Measurements from ENCODE around the gene NRARP. TPM values are rescaled to one million over a fixed set of nuclear protein-coding genes. Genes with fewer than 3 reads are reported as not detected.

NRARP gene
- total RNA-seq, 4 donors from 2014 or later = 3.1 to 13.5 (median 3.9) TPM

GRCh38 chr9:137266585-137267453 lies 35.3 kb downstream of the NRARP start:
- Histone ChIP-seq H3K4me1 (peaks cover 0 to 11% (median 3%) of the 10 kb centered on the region in 4 donors), H3K27me3 (no peaks in the 10 kb centered on the region), H3K9me3 (no peaks in the 10 kb centered on the region), H3K4me3 (no peak overlapping the region), H3K36me3 (peaks cover 0 to 93% (median 11%) of the 10 kb centered on the region in 3 donors), H3K27ac (no peak overlapping the region)
- no peak for DNase-seq (ENCODE audit: low spot score in 2 of 2)
- 87 to 93% methylated on average over 30 to 32 of the region's 34 CpGs for WGBS, 2 donors
- no peak for TF ChIP-seq POLR2A (IDR thresholded peaks at IDR 0.05)
- no peak for TF ChIP-seq CTCF (IDR thresholded peaks at IDR 0.05)
- no peak for TF ChIP-seq EP300 (IDR thresholded peaks at IDR 0.05)

GRCh38 chr9:137266162-137266527 lies 35.9 kb downstream of the NRARP start:
- WGBS, 2 donors = 77 to 86% methylated on average over 9 to 10 of the region's 15 CpGs
- no peak for DNase-seq (ENCODE audit: low spot score in 2 of 2)

GRCh38 chr9:137265496-137266161 lies 36.4 kb downstream of the NRARP start:
- H3K36me3 ChIP-seq = peaks cover 0 to 83% (median 11%) of the 10 kb centered on the region in 3 donors
- 90 to 94% methylated on average over 23 to 27 of the region's 29 CpGs for WGBS, 2 donors
- no peak for TF ChIP-seq POLR2A (IDR thresholded peaks at IDR 0.05)
- no peak for TF ChIP-seq EP300 (IDR thresholded peaks at IDR 0.05)
- peaks cover 0 to 11% (median 3%) of the 10 kb centered on the region in 4 donors for H3K4me1 ChIP-seq
- H3K27ac ChIP-seq = no peak overlapping the region
- no peak for DNase-seq (ENCODE audit: low spot score in 2 of 2)
- no peaks in the 10 kb centered on the region for H3K27me3 ChIP-seq
- H3K9me3 ChIP-seq = no peaks in the 10 kb centered on the region
- H3K4me3 ChIP-seq = no peak overlapping the region

More at GRCh38 chr9:137266162-137266527, 35.9 kb downstream of the NRARP start:
- Histone ChIP-seq H3K36me3 (peaks cover 0 to 86% (median 11%) of the 10 kb centered on the region in 3 donors), H3K27ac (no peak overlapping the region), H3K4me3 (no peak overlapping the region), H3K27me3 (no peaks in the 10 kb centered on the region), H3K9me3 (no peaks in the 10 kb centered on the region), H3K4me1 (peaks cover 0 to 11% (median 3%) of the 10 kb centered on the region in 4 donors)
- TF ChIP-seq POLR2A (IDR thresholded peaks at IDR 0.05) = no peak
- no peak for TF ChIP-seq CTCF (IDR thresholded peaks at IDR 0.05)
- TF ChIP-seq EP300 (IDR thresholded peaks at IDR 0.05) = no peak

GRCh38 chr9:137264067-137264466 lies 38.0 kb downstream of the NRARP start:
- Histone ChIP-seq H3K4me3 (no peak overlapping the region), H3K27me3 (no peaks in the 10 kb centered on the region), H3K27ac (no peak overlapping the region), H3K36me3 (peaks cover 0 to 74% (median 11%) of the 10 kb centered on the region in 3 donors), H3K4me1 (peaks cover 0 to 4% (median 2%) of the 10 kb centered on the region in 4 donors), H3K9me3 (no peaks in the 10 kb centered on the region)
- TF ChIP-seq CTCF (IDR thresholded peaks at IDR 0.05) = no peak
- DNase-seq (ENCODE audit: low spot score in 2 of 2) = no peak
- WGBS, 2 donors = 91 to 95% methylated on average over 22 of the region's 22 CpGs

- Histone ChIP-seq H3K4me3 (no peak overlapping the region), H3K36me3 (peaks cover 0 to 74% (median 11%) of the 10 kb centered on the region in 3 donors), H3K4me1 (peaks cover 0 to 4% (median 0%) of the 10 kb centered on the region in 4 donors), H3K9me3 (no peaks in the 10 kb centered on the region), H3K27me3 (no peaks in the 10 kb centered on the region), H3K27ac (no peak overlapping the region)
- 72 to 85% methylated on average over 10 of the region's 10 CpGs for WGBS, 2 donors
- DNase-seq (ENCODE audit: low spot score in 2 of 2) = no peak
- TF ChIP-seq POLR2A (IDR thresholded peaks at IDR 0.05) (no peak), EP300 (IDR thresholded peaks at IDR 0.05) (no peak), CTCF (IDR thresholded peaks at IDR 0.05) (no peak)
Observed at GRCh38 chr9:137263506-137263905, 38.6 kb downstream of the NRARP start.

Data from tibial nerve (tissue), 4 donors.